ENCODE measurements around the gene HLA-DQA1. TPM values are rescaled to one million over a fixed set of nuclear protein-coding genes. Genes with fewer than 3 reads are reported as not detected.

The HLA-DQA1 gene
- total and polyA plus RNA-seq, 10 of the 15 experiments (the other 5 are each of a cell fraction or from before 2014, with no cell fraction given) = 289 to 1,769 (median 460) TPM

GRCh38 chr6:32623693-32624092, 13.5 kb upstream of the HLA-DQA1 start (continued):
- TF ChIP-seq IRF4 (IDR thresholded peaks at IDR 0.05; ENCODE audit: low read depth, low read length) (peak; percentile 59; the same call in 1 of the 2 replicates), ZSCAN29 (IDR thresholded peaks at IDR 0.05) (no peak), HCFC1 (IDR thresholded peaks at IDR 0.05; ENCODE audit: low read length) (no peak), ELK1 (IDR thresholded peaks at IDR 0.05; ENCODE audit: low read depth, low read length) (no peak), TCF7 (IDR thresholded peaks at IDR 0.05; ENCODE audit: borderline replicate concordance) (no peak), EED (IDR thresholded peaks at IDR 0.05; ENCODE audit: low read depth) (0 out of 2 replicates have a peak, but pooled peaks have one; percentile 29), TAF1 (IDR thresholded peaks at IDR 0.05; ENCODE audit: borderline replicate concordance, low read depth, low read length) (no peak), DPF2 (IDR thresholded peaks at IDR 0.05) (no peak; the same call in 1 of the 2 replicates), MAX (IDR thresholded peaks at IDR 0.05; ENCODE audit: low read depth, low read length) (no peak), STAT1 (conservative IDR thresholded peaks at IDR 0.05) (no peak), EP300 (IDR thresholded peaks at IDR 0.05; ENCODE audit: borderline replicate concordance in 1 of 2, control insufficient read depth in 1 of 2, low read depth in 2 of 2, low read length in 2 of 2) (no peak), YBX1 (IDR thresholded peaks at IDR 0.05) (no peak), NRF1 (conservative IDR thresholded peaks at IDR 0.05; ENCODE audit: low read depth, low read length) (no peak), SMC3 (IDR thresholded peaks at IDR 0.05; ENCODE audit: borderline replicate concordance, low read length) (no peak), MXI1 (IDR thresholded peaks at IDR 0.05; ENCODE audit: low read depth, low read length) (no peak), RUNX3 (IDR thresholded peaks at IDR 0.05; ENCODE audit: low read length) (peak; percentile 88), CEBPB (IDR thresholded peaks at IDR 0.05; ENCODE audit: borderline replicate concordance in 1 of 2, low read depth in 2 of 2, low read length in 2 of 2) (no peak)
